HS-27A (cell line): ENCODE data around the gene ERGIC2.
"Not testable (repeated sequence)": the region's sequence is repeated elsewhere in the genome, so short reads cannot be mapped to it uniquely, and the experiment has no call there.

Experiments
- DNase-seq: peaks from one replicate; pipeline ENCODE4 v3.0.0-alpha.2; 2012; ENCODE audit warnings: low read depth, missing footprints

The ERGIC2 gene

GRCh38 chr12:29299633-29300032, 81.3 kb downstream of the ERGIC2 start:
- DNase-seq, result no peak

- no peak for DNase-seq
Measured at GRCh38 chr12:29291226-29291625, 89.7 kb downstream of the ERGIC2 start.

DNA sequence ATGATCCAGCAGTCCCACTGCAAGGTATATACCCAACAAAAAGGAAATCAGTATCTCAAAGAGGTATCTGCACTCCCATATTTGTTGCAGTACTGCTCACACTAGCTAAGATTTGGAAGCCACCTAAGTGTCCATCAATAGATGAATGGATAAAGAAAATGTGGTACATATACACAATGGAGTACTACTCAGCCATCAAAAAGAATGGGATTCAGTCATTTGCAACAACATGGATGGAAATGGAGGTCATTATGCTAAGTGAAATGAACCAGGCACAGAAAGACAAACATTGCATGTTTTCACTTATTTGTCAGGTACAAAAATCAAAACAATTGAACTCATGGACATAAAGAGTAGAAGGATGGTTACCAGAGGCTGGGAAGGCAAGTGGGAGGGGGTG, 90.5 kb downstream of the ERGIC2 start:
- DNase-seq, result not testable (repeated sequence)

DNA sequence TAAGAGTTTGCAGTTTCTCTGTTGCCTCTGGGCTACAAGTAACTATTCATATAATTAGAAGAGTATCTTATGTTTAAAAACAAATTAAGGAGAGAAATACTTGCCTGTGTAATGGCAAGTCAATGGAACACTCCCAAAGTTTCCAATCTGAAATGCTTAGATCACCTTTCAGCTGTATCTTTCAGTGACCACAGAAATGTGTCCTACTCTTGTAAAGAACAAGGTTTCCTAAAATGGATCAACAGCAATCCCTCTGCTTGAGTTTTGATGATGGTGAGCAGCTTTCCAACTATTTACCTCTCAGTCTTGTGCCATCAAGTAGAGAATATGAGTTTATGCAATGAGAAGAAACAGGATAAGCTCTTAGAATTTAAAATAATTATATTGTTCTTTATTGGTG, 92.9 kb downstream of the ERGIC2 start:
- DNase-seq, result no peak

DNA sequence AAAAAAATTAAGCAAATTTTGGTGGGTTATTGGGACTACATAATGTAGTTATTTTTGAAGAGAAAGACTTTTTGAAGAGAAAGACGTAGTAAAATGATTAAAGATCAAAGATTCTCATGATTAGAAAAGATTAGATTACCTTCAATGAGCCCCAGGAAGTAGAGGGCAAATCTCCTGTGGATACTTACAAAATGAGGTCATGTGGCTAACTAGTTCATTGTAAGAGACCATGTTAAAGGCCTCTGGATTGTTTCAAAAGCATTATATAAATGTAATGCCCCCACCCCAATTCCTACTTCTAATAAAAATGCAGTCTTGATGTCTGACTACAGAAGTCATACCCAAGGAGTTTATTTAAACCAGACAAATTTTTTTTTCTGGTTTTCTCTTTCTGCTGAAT, 93.3 kb downstream of the ERGIC2 start:
- DNase-seq, result no peak
